H9 (cell line): ENCODE data around the gene RSPO3. TPM values are rescaled to one million over a fixed set of nuclear protein-coding genes. Genes with fewer than 3 reads are reported as not detected.

ENCODE experiments used
- DNase-seq: peaks from one replicate; pipeline ENCODE4 v3.0.0-alpha.2; 2017
- H2AFZ ChIP-seq: one replicate; pipeline ENCODE4 v1.6.1; 2013; ENCODE audit warnings: mild to moderate bottlenecking, low read length, control low read depth, moderate library complexity
- H2AK5ac ChIP-seq: 2 replicates; pipeline ENCODE4 v1.6.1; 2013; ENCODE audit warnings: low read length, control low read depth, mixed read lengths; ENCODE audit not compliant: insufficient read length
- H2BK120ac ChIP-seq: one replicate; pipeline ENCODE4 v1.6.1; 2013; ENCODE audit warnings: low read depth, mild to moderate bottlenecking, low read length, control low read depth, inconsistent platforms; ENCODE audit not compliant: poor library complexity, severe bottlenecking
- H2BK12ac ChIP-seq: 2 replicates; pipeline ENCODE4 v1.6.1; 2013; ENCODE audit warnings: low read length, control low read depth, mixed read lengths, low read depth; ENCODE audit not compliant: insufficient read length
- H2BK15ac ChIP-seq: 2 replicates; pipeline ENCODE4 v1.6.1; 2013; ENCODE audit warnings: low read depth, low read length, control low read depth
- H2BK20ac ChIP-seq: one replicate; pipeline ENCODE4 v1.6.1; 2013; ENCODE audit warnings: low read depth, mild to moderate bottlenecking, low read length, control low read depth, inconsistent platforms; ENCODE audit not compliant: poor library complexity, severe bottlenecking
- H2BK5ac ChIP-seq: 2 replicates; pipeline ENCODE4 v1.6.1; 2013; ENCODE audit warnings: low read length, control low read depth, mixed read lengths; ENCODE audit not compliant: insufficient read length
- H3K14ac ChIP-seq: 2 replicates; pipeline ENCODE4 v1.6.1; 2013; ENCODE audit warnings: low read length, control low read depth; ENCODE audit not compliant: insufficient read depth
- H3K18ac ChIP-seq: 2 replicates; pipeline ENCODE4 v1.6.1; 2013; ENCODE audit warnings: low read depth, mild to moderate bottlenecking, mixed read lengths, low read length, control low read depth; ENCODE audit not compliant: insufficient read length
- H3K23ac ChIP-seq: 2 replicates; pipeline ENCODE4 v1.6.1; 2013; ENCODE audit warnings: low read length, control low read depth, mixed read lengths, low read depth; ENCODE audit not compliant: insufficient read length
- H3K23me2 ChIP-seq: 2 replicates; pipeline ENCODE4 v1.6.1; 2013; ENCODE audit warnings: low read depth, mild to moderate bottlenecking, mixed read lengths, low read length, control low read depth; ENCODE audit not compliant: insufficient read length, poor library complexity, severe bottlenecking
- H3K27ac ChIP-seq: 2 replicates; pipeline ENCODE4 v1.5.1; 2013; ENCODE audit warnings: low read length, control low read depth, mixed read lengths, low read depth; ENCODE audit not compliant: insufficient read length
- H3K27me3 ChIP-seq: 2 replicates; pipeline ENCODE4 v1.6.1; 2013; ENCODE audit warnings: low read length, control low read depth, inconsistent platforms; ENCODE audit not compliant: insufficient read depth
- H3K4ac ChIP-seq: 2 replicates; pipeline ENCODE4 v1.6.1; 2013; ENCODE audit warnings: low read depth, mild to moderate bottlenecking, control low read depth, inconsistent platforms, low read length, moderate library complexity
- H3K4me1 ChIP-seq: 2 replicates; pipeline ENCODE4 v1.6.1; 2013; ENCODE audit warnings: low read length, control low read depth, inconsistent platforms; ENCODE audit not compliant: insufficient read depth
- H3K4me2 ChIP-seq: 2 replicates; pipeline ENCODE4 v1.6.1; 2013; ENCODE audit warnings: low read length, control low read depth, mixed read lengths; ENCODE audit not compliant: insufficient read length, insufficient read depth
- H3K56ac ChIP-seq: 2 replicates; pipeline ENCODE4 v1.6.1; 2013; ENCODE audit warnings: low read depth, mild to moderate bottlenecking, mixed read lengths, low read length, control low read depth; ENCODE audit not compliant: insufficient read length
- H3K79me1 ChIP-seq: 2 replicates; pipeline ENCODE4 v1.6.1; 2013; ENCODE audit warnings: low read depth, mild to moderate bottlenecking, moderate library complexity, low read length, control low read depth, inconsistent platforms; ENCODE audit not compliant: insufficient read depth, poor library complexity, severe bottlenecking
- H3K79me2 ChIP-seq: 2 replicates; pipeline ENCODE4 v1.6.1; 2013; ENCODE audit warnings: low read length, control low read depth, inconsistent platforms; ENCODE audit not compliant: insufficient read depth
- H3K9ac ChIP-seq: 2 replicates; pipeline ENCODE4 v1.6.1; 2013; ENCODE audit warnings: low read length, control low read depth, mixed read lengths; ENCODE audit not compliant: insufficient read length; ENCODE audit errors: extremely low read depth
- H3K9me3 ChIP-seq: one replicate; pipeline ENCODE4 v1.6.1; 2013; ENCODE audit warnings: low read depth, low read length, inconsistent platforms; ENCODE audit not compliant: control insufficient read depth
- H3T11ph ChIP-seq: one replicate; pipeline ENCODE4 v1.6.1; 2013; ENCODE audit warnings: mild to moderate bottlenecking, low read length, control low read depth, inconsistent platforms
- H4K20me1 ChIP-seq: one replicate; pipeline ENCODE4 v1.6.1; 2013; ENCODE audit not compliant: control insufficient read depth, insufficient read length, insufficient read depth
- H4K5ac ChIP-seq: 2 replicates; pipeline ENCODE4 v1.6.1; 2013; ENCODE audit warnings: low read depth, mild to moderate bottlenecking, mixed read lengths, low read length, control low read depth; ENCODE audit not compliant: insufficient read length
- H4K8ac ChIP-seq: replicated peaks from 2 replicates; pipeline ENCODE4 v1.6.1; 2013; ENCODE audit warnings: low read length, control low read depth, mixed read lengths, low read depth; ENCODE audit not compliant: insufficient read length
- H4K91ac ChIP-seq: 2 replicates; pipeline ENCODE4 v1.6.1; 2013; ENCODE audit warnings: low read depth, mild to moderate bottlenecking, moderate library complexity, mixed read lengths, low read length, control low read depth; ENCODE audit not compliant: insufficient read length
- H3K27ac Mint-ChIP-seq, 3 experiments: 2 replicates in 2 of 3; 3 replicates in 1 of 3; pipeline ENCODE4 v1.8.0; 2020 to 2021; ENCODE audit warnings: mixed read lengths in 3 of 3, mild to moderate bottlenecking in 1 of 3, moderate library complexity in 1 of 3
- H3K27me3 Mint-ChIP-seq: 2 replicates; pipeline ENCODE4 v1.8.0; 2021; ENCODE audit warnings: low read depth, mild to moderate bottlenecking, moderate library complexity, mixed read lengths
- H3K36me3 Mint-ChIP-seq, 3 experiments: 2 replicates in 2 of 3; 3 replicates in 1 of 3; pipeline ENCODE4 v1.8.0; 2020 to 2021; ENCODE audit warnings: low read depth in 3 of 3, mixed read lengths in 3 of 3; ENCODE audit not compliant: insufficient read depth in 1 of 3
- H3K4me1 Mint-ChIP-seq, 2 experiments: 2 replicates each; pipeline ENCODE4 v1.8.0; 2020; ENCODE audit warnings: mixed read lengths in 2 of 2
- H3K4me3 Mint-ChIP-seq, 2 experiments: 2 replicates in 1 of 2; 3 replicates in 1 of 2; pipeline ENCODE4 v1.8.0; 2020 to 2021; ENCODE audit warnings: mild to moderate bottlenecking in 2 of 2, mixed read lengths in 2 of 2, moderate library complexity in 1 of 2
- H3K9me3 Mint-ChIP-seq, 2 experiments: 2 replicates in 1 of 2; 3 replicates in 1 of 2; pipeline ENCODE4 v1.8.0; 2020; ENCODE audit warnings: mild to moderate bottlenecking in 2 of 2, mixed read lengths in 2 of 2, moderate library complexity in 1 of 2
- total RNA-seq: library from RNA; stranded (reverse); gene quantifications from 2 replicates; pipeline ENCODE4 v1.2.1, GENCODE V29; 2021
- TF ChIP-seq, protein P1 (sequence below): fragments of 200-600 bp; sonication (generic); conservative IDR thresholded peaks from 3 replicates; pipeline ENCODE4 v1.8.0; 2021; ENCODE audit warnings: antibody characterized with exemption, mild to moderate bottlenecking

RSPO3 gene
- total RNA-seq, 1 experiment from 2014 or later: not detected

DNA sequence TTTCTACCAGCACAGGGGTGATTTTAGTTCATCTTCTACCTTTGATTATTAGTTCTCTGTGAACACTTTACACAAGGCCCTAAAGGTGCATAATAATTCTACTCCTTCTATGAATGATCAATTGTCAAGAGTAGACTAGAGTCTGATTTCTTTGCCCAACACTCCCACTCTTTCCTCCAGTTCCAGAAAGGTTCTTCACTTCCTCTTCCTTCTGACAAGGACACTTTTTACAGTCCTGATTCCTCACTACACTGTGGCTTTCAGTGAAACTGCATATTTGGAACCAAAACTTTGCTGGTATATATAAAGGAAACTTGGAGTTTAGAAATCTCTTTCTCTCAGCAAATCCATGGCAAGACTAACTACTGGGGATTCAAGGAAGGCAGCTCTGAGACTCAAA is 10.6 kb upstream of the RSPO3 start:
- Histone ChIP-seq H3K79me2 (no peaks in the 10 kb centered on the region), H4K5ac (no peak overlapping the region), H2BK20ac (no peak overlapping the region), H2BK12ac (no peak overlapping the region), H3K4me2 (no peak overlapping the region), H3K4me1 (no peaks in the 10 kb centered on the region), H3T11ph (no peak overlapping the region), H2AFZ (no peak overlapping the region), H2BK120ac (no peak overlapping the region), H3K14ac (no peak overlapping the region), H2BK5ac (no peak overlapping the region), H4K8ac (no peak overlapping the region), H3K23ac (no peak overlapping the region), H3K18ac (no peak overlapping the region), H4K20me1 (no peaks in the 10 kb centered on the region), H3K9ac (no peak overlapping the region), H4K91ac (no peak overlapping the region), H3K56ac (no peak overlapping the region), H3K27ac (no peak overlapping the region), H2AK5ac (no peak overlapping the region), H3K79me1 (no peaks in the 10 kb centered on the region), H2BK15ac (no peak overlapping the region), H3K9me3 (no peaks in the 10 kb centered on the region), H3K27me3 (no peaks in the 10 kb centered on the region), H3K23me2 (no peaks in the 10 kb centered on the region), H3K4ac (no peak overlapping the region)
- peaks cover 5% of the 10 kb centered on the region; the same call in 1 of the 2 replicates for H3K27me3 Mint-ChIP-seq
- H3K4me3 Mint-ChIP-seq: no peak overlapping the region
- no peak for DNase-seq
- TF ChIP-seq, protein P1, sequence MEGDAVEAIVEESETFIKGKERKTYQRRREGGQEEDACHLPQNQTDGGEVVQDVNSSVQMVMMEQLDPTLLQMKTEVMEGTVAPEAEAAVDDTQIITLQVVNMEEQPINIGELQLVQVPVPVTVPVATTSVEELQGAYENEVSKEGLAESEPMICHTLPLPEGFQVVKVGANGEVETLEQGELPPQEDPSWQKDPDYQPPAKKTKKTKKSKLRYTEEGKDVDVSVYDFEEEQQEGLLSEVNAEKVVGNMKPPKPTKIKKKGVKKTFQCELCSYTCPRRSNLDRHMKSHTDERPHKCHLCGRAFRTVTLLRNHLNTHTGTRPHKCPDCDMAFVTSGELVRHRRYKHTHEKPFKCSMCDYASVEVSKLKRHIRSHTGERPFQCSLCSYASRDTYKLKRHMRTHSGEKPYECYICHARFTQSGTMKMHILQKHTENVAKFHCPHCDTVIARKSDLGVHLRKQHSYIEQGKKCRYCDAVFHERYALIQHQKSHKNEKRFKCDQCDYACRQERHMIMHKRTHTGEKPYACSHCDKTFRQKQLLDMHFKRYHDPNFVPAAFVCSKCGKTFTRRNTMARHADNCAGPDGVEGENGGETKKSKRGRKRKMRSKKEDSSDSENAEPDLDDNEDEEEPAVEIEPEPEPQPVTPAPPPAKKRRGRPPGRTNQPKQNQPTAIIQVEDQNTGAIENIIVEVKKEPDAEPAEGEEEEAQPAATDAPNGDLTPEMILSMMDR: no peak
- no peak overlapping the region for H3K27ac Mint-ChIP-seq
- no peaks in the 10 kb centered on the region for H3K9me3 Mint-ChIP-seq
- no peaks in the 10 kb centered on the region for H3K4me1 Mint-ChIP-seq
- no peaks in the 10 kb centered on the region for H3K36me3 Mint-ChIP-seq
